HCT116 (cell line): ENCODE measurements around the gene TTC27. TPM values are rescaled to one million over a fixed set of nuclear protein-coding genes. Genes with fewer than 3 reads are reported as not detected.

Source experiments
- ATAC-seq: fragments of 200-7000 bp; cut with Tn5 transposase; 2 replicates; pipeline ENCODE4 v1.9.1; 2020; ENCODE audit warnings: mild to moderate bottlenecking, moderate library complexity
- BruUV-seq: library from RNA; stranded (reverse); fragments of 400-500 nt; replicated peaks from 2 replicates; lab custom pipeline; 2021; lab: Mats Ljungman, UMichigan
- CTCF ChIA-PET: fragments of 300-600 bp; sonication (Branson Sonifier 250); formaldehyde crosslinking; loops from one replicate; lab custom pipeline; 2021; ENCODE audit warnings: antibody characterized with exemption; lab: Charles Lee
- POLR2A ChIA-PET: fragments of 300-600, 350-600 bp; sonication (Branson Sonifier 250); formaldehyde crosslinking; loops from one replicate; lab custom pipeline; 2021; ENCODE audit warnings: antibody characterized with exemption; lab: Charles Lee
- RAD21 ChIA-PET, 2 experiments: fragments of 300-600 bp; sonication (Branson Sonifier 250); formaldehyde crosslinking; loops; one replicate each; lab custom pipeline; 2023; ENCODE audit warnings: low total read pairs in 2 of 2; ENCODE audit not compliant: uncharacterized antibody in 2 of 2, unreplicated experiment in 2 of 2, low non-redundant PET in 1 of 2; lab: Charles Lee
- DNase-seq: peaks from one replicate; pipeline ENCODE4 v3.0.0-alpha.2; 2010; ENCODE audit warnings: low read depth, low spot score
- H2AFZ ChIP-seq: fragments of 200-600 bp; shearing (Covaris generic), sonication (generic); 2 replicates; pipeline ENCODE4 v1.6.1; 2017; ENCODE audit warnings: low read depth, mixed run types, mixed read lengths, antibody characterized with exemption, low read length; ENCODE audit not compliant: poor library complexity, severe bottlenecking
- H3K27ac ChIP-seq: 2 replicates; pipeline ENCODE4 v1.5.1; 2012; ENCODE audit warnings: low read depth, low read length
- H3K27me3 ChIP-seq: fragments of 200-600 bp; sonication (generic); 2 replicates; pipeline ENCODE4 v1.6.1; 2016; ENCODE audit warnings: mixed run types, low read length, mixed read lengths; ENCODE audit not compliant: insufficient read depth
- H3K36me3 ChIP-seq, 2 experiments: fragments of 200-500 bp in 1 of 2; fragments of 200-600 bp in 1 of 2; sonication (Bioruptor generic) in 1 of 2; sonication (generic) in 1 of 2; 2 replicates each; pipeline versions ENCODE4 v1.5.1 to v1.6.1; 2014 to 2016; ENCODE audit warnings: low read length in 2 of 2, inconsistent platforms in 1 of 2, mixed read lengths in 1 of 2, mixed run types in 1 of 2; ENCODE audit not compliant: insufficient read depth in 2 of 2, control insufficient read depth in 1 of 2
- H3K4me1 ChIP-seq, 2 experiments: fragments of 200-600 bp in 1 of 2; sonication (generic) in 1 of 2; 2 replicates each; pipeline versions ENCODE4 v1.5.1 to v1.6.1; 2012 to 2017; ENCODE audit warnings: low read length in 2 of 2, inconsistent platforms in 1 of 2, mild to moderate bottlenecking in 1 of 2, mixed read lengths in 1 of 2, mixed run types in 1 of 2, moderate library complexity in 1 of 2; ENCODE audit not compliant: insufficient read depth in 2 of 2, control insufficient read depth in 1 of 2
- H3K4me2 ChIP-seq: fragments of 200-600 bp; sonication (generic); 2 replicates; pipeline ENCODE4 v1.6.1; 2017; ENCODE audit warnings: mixed run types, low read length, mixed read lengths
- H3K4me3 ChIP-seq, 2 experiments: fragments of 200-600 bp in 1 of 2; sonication (generic) in 1 of 2; replicated peaks in 1 of 2; 2 replicates each; pipeline ENCODE4 v1.5.1; 2011 to 2016; ENCODE audit warnings: low read length in 2 of 2, control low read depth in 1 of 2, low read depth in 1 of 2, mild to moderate bottlenecking in 1 of 2, mixed read lengths in 1 of 2, mixed run types in 1 of 2
- H3K79me2 ChIP-seq: fragments of 200-600 bp; sonication (generic); 2 replicates; pipeline ENCODE4 v1.6.1; 2017; ENCODE audit warnings: mild to moderate bottlenecking, mixed run types, low read length, moderate library complexity, mixed read lengths; ENCODE audit not compliant: insufficient read depth
- H3K9ac ChIP-seq: fragments of 200-600 bp; sonication (generic); 2 replicates; pipeline ENCODE4 v1.6.1; 2016; ENCODE audit warnings: low read length, mixed read lengths
- H3K9me2 ChIP-seq: fragments of 200-600 bp; sonication (generic), shearing (Covaris generic); 2 replicates; pipeline ENCODE4 v1.6.1; 2017; ENCODE audit warnings: mixed run types, mild to moderate bottlenecking, moderate library complexity; ENCODE audit not compliant: insufficient read depth
- H3K9me3 ChIP-seq, 2 experiments: fragments of 200-500 bp in 1 of 2; fragments of 200-600 bp in 1 of 2; sonication (Bioruptor generic) in 1 of 2; sonication (generic) in 1 of 2; 2 replicates each; pipeline ENCODE4 v1.6.1; 2014 to 2017; ENCODE audit warnings: low read length in 2 of 2, mixed read lengths in 2 of 2, inconsistent platforms in 1 of 2, low read depth in 1 of 2, mild to moderate bottlenecking in 1 of 2, mixed run types in 1 of 2, moderate library complexity in 1 of 2; ENCODE audit not compliant: control insufficient read depth in 1 of 2, insufficient read depth in 1 of 2
- H4K20me1 ChIP-seq: fragments of 200-600 bp; sonication (generic), shearing (Covaris generic); 2 replicates; pipeline ENCODE4 v1.6.1; 2017; ENCODE audit warnings: mixed run types, mild to moderate bottlenecking, moderate library complexity; ENCODE audit not compliant: insufficient read depth
- CEBPB ChIP-seq: IDR thresholded peaks from 2 replicates; pipeline ENCODE4 v1.6.1; 2012; ENCODE audit warnings: low read depth
- EGR1 ChIP-seq: IDR thresholded peaks from 2 replicates; pipeline ENCODE4 v1.6.1; 2012; ENCODE audit warnings: low read depth
- ELF1 ChIP-seq: IDR thresholded peaks from 2 replicates; pipeline ENCODE4 v1.6.1; 2012; ENCODE audit warnings: low read depth, borderline replicate concordance
- EZH2 ChIP-seq: fragments of 200-600 bp; sonication (generic); IDR thresholded peaks from 2 replicates; pipeline ENCODE4 v1.6.1; 2017; ENCODE audit warnings: antibody characterized with exemption, mixed run types
- EZH2phosphoT487 ChIP-seq: fragments of 200-600 bp; IDR thresholded peaks from 2 replicates; pipeline ENCODE4 v1.6.1; 2018; ENCODE audit warnings: antibody characterized with exemption, borderline replicate concordance
- JUND ChIP-seq: IDR thresholded peaks from 2 replicates; pipeline ENCODE4 v1.6.1; 2012
- POLR2A ChIP-seq: IDR thresholded peaks from 2 replicates; pipeline ENCODE4 v1.7.0; 2011; ENCODE audit warnings: borderline replicate concordance; ENCODE audit not compliant: insufficient read depth, insufficient read length; ENCODE audit errors: extremely low read depth
- POLR2AphosphoS5 ChIP-seq: IDR thresholded peaks from 2 replicates; pipeline ENCODE4 v1.6.1; 2011; ENCODE audit warnings: mild to moderate bottlenecking, low read depth, low read length, moderate library complexity
- RAD21 ChIP-seq: IDR thresholded peaks from 2 replicates; pipeline ENCODE4 v1.6.1; 2012; ENCODE audit warnings: low read depth, mild to moderate bottlenecking
- SIN3A ChIP-seq: IDR thresholded peaks from 2 replicates; pipeline ENCODE4 v1.6.1; 2012; ENCODE audit warnings: low read depth
- SP1 ChIP-seq: IDR thresholded peaks from 2 replicates; pipeline ENCODE4 v1.6.1; 2012; ENCODE audit warnings: low read depth
- SRF ChIP-seq: IDR thresholded peaks from 2 replicates; pipeline ENCODE4 v1.6.1; 2012; ENCODE audit warnings: low read depth
- YY1 ChIP-seq: IDR thresholded peaks from 2 replicates; pipeline ENCODE4 v1.6.1; 2011; ENCODE audit warnings: low read length, low read depth, moderate library complexity, mild to moderate bottlenecking; ENCODE audit not compliant: insufficient replicate concordance; ENCODE audit errors: extremely low read depth
- ZBTB33 ChIP-seq: IDR thresholded peaks from 2 replicates; pipeline ENCODE4 v1.6.1; 2011; ENCODE audit warnings: mild to moderate bottlenecking, low read length, moderate library complexity; ENCODE audit not compliant: insufficient replicate concordance; ENCODE audit errors: extremely low read depth
- ZFX ChIP-seq: fragments of 450-650 bp; IDR thresholded peaks from 2 replicates; pipeline ENCODE4 v1.6.1; 2017
- ZNF274 ChIP-seq: fragments of 200-500 bp; sonication (Bioruptor generic); IDR thresholded peaks from 2 replicates; pipeline ENCODE4 v1.6.1; 2014; ENCODE audit warnings: mild to moderate bottlenecking, low read depth, low read length, inconsistent platforms
- intact Hi-C: fragments of 100-400 bp; cut with micrococcal nuclease; formaldehyde crosslinking; loops from 2 replicates; pipeline ENCODE4 v1.10.0; 2022
- total RNA-seq: library from RNA; stranded (reverse); gene quantifications from one replicate; pipeline ENCODE4 v1.2.1, GENCODE V29; 2021; ENCODE audit not compliant: unreplicated experiment
- TF ChIP-seq, protein P1 (sequence below): IDR thresholded peaks from 2 replicates; pipeline ENCODE4 v1.6.1; 2012; ENCODE audit warnings: low read depth
- TF ChIP-seq, protein P2 (sequence below): IDR thresholded peaks from 2 replicates; pipeline ENCODE4 v1.6.1; 2012

Gene TTC27
- total RNA-seq, 1 experiment from 2014 or later = 24.4 TPM

GRCh38 chr2:32841931-32842898 is 214.4 kb downstream of the TTC27 start:
- DNase-seq = no peak
- CTCF ChIA-PET = no interaction called here
- Histone ChIP-seq H3K27me3 (no peaks in the 10 kb centered on the region), H3K4me2 (no peak overlapping the region), H3K4me3 (no peak overlapping the region), H3K9me2 (no peaks in the 10 kb centered on the region), H3K79me2 (no peaks in the 10 kb centered on the region), H3K36me3 (no peaks in the 10 kb centered on the region), H3K4me1 (no peaks in the 10 kb centered on the region), H3K27ac (no peak overlapping the region), H4K20me1 (no peaks in the 10 kb centered on the region), H3K9me3 (no peaks in the 10 kb centered on the region), H3K9ac (no peak overlapping the region), H2AFZ (no peak overlapping the region)
- RAD21 ChIA-PET = no interaction called here
- intact Hi-C loops = no loop called here
- ATAC-seq = no peak
- BruUV-seq = no TSS peak
- POLR2A ChIA-PET = no interaction called here
- TF ChIP-seq EGR1 = no peak
- TF ChIP-seq POLR2A = no peak
- no peak for TF ChIP-seq RAD21
- TF ChIP-seq CEBPB = no peak
- TF ChIP-seq SRF = no peak
- no peak for TF ChIP-seq YY1
- no peak for TF ChIP-seq ZFX
- TF ChIP-seq EZH2phosphoT487 = no peak
- no peak for TF ChIP-seq POLR2AphosphoS5
- TF ChIP-seq JUND = no peak
- TF ChIP-seq, protein P1, sequence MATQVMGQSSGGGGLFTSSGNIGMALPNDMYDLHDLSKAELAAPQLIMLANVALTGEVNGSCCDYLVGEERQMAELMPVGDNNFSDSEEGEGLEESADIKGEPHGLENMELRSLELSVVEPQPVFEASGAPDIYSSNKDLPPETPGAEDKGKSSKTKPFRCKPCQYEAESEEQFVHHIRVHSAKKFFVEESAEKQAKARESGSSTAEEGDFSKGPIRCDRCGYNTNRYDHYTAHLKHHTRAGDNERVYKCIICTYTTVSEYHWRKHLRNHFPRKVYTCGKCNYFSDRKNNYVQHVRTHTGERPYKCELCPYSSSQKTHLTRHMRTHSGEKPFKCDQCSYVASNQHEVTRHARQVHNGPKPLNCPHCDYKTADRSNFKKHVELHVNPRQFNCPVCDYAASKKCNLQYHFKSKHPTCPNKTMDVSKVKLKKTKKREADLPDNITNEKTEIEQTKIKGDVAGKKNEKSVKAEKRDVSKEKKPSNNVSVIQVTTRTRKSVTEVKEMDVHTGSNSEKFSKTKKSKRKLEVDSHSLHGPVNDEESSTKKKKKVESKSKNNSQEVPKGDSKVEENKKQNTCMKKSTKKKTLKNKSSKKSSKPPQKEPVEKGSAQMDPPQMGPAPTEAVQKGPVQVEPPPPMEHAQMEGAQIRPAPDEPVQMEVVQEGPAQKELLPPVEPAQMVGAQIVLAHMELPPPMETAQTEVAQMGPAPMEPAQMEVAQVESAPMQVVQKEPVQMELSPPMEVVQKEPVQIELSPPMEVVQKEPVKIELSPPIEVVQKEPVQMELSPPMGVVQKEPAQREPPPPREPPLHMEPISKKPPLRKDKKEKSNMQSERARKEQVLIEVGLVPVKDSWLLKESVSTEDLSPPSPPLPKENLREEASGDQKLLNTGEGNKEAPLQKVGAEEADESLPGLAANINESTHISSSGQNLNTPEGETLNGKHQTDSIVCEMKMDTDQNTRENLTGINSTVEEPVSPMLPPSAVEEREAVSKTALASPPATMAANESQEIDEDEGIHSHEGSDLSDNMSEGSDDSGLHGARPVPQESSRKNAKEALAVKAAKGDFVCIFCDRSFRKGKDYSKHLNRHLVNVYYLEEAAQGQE = no peak
- no peak for TF ChIP-seq ZBTB33
- no peak for TF ChIP-seq ZNF274
- no peak for TF ChIP-seq EZH2
- TF ChIP-seq SP1 = no peak
- TF ChIP-seq, protein P2, sequence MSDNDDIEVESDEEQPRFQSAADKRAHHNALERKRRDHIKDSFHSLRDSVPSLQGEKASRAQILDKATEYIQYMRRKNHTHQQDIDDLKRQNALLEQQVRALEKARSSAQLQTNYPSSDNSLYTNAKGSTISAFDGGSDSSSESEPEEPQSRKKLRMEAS = no peak
- no peak for TF ChIP-seq ELF1
- no peak for TF ChIP-seq SIN3A
